Neuronal stem cell (in vitro differentiated cells): ENCODE measurements around the gene FMN1.

ENCODE experiments used
- DNase-seq: peaks from one replicate; pipeline ENCODE4 v3.0.0-alpha.2; 2013; ENCODE audit warnings: low spot score
- H2AFZ ChIP-seq: one replicate; pipeline ENCODE4 v1.6.1; 2013; ENCODE audit warnings: mild to moderate bottlenecking, low read length, inconsistent platforms
- H2AK5ac ChIP-seq: 2 replicates; pipeline ENCODE4 v1.6.1; 2013; ENCODE audit warnings: low read depth, mild to moderate bottlenecking, inconsistent platforms, low read length, moderate library complexity, mixed read lengths
- H2BK120ac ChIP-seq: 2 replicates; pipeline ENCODE4 v1.6.1; 2013; ENCODE audit warnings: low read depth, mild to moderate bottlenecking, inconsistent platforms, low read length, moderate library complexity, mixed read lengths
- H2BK12ac ChIP-seq: one replicate; pipeline ENCODE4 v1.6.1; 2013; ENCODE audit warnings: low read length, inconsistent platforms
- H2BK15ac ChIP-seq: 2 replicates; pipeline ENCODE4 v1.6.1; 2013; ENCODE audit warnings: mild to moderate bottlenecking, low read length, inconsistent platforms, mixed read lengths
- H2BK5ac ChIP-seq: one replicate; pipeline ENCODE4 v1.6.1; 2013; ENCODE audit warnings: inconsistent platforms, mild to moderate bottlenecking, low read length, moderate library complexity
- H3K14ac ChIP-seq: one replicate; pipeline ENCODE4 v1.6.1; 2013; ENCODE audit warnings: low read length, inconsistent platforms
- H3K18ac ChIP-seq: 2 replicates; pipeline ENCODE4 v1.6.1; 2013; ENCODE audit warnings: low read length, inconsistent platforms
- H3K23ac ChIP-seq: 2 replicates; pipeline ENCODE4 v1.6.1; 2013; ENCODE audit warnings: low read depth, mild to moderate bottlenecking, mixed read lengths, low read length, inconsistent platforms; ENCODE audit not compliant: poor library complexity
- H3K27ac ChIP-seq: replicated peaks from 3 replicates; pipeline ENCODE4 v1.5.1; 2013; ENCODE audit warnings: low read length, inconsistent platforms
- H3K27me3 ChIP-seq, 3 experiments: 2 replicates each; pipeline ENCODE4 v1.6.1; 2013; ENCODE audit warnings: low read length in 3 of 3, mild to moderate bottlenecking in 2 of 3, inconsistent platforms in 1 of 3, low read depth in 1 of 3, mixed read lengths in 1 of 3, moderate library complexity in 1 of 3; ENCODE audit not compliant: control insufficient read depth in 3 of 3, insufficient read depth in 3 of 3
- H3K36me3 ChIP-seq, 2 donors: replicated peaks in 1 of 2; 2 replicates each; pipeline ENCODE4 v1.6.1; 2013; ENCODE audit warnings: low read length in 2 of 2; ENCODE audit not compliant: control insufficient read depth in 2 of 2, insufficient read depth in 2 of 2
- H3K4ac ChIP-seq: 2 replicates; pipeline ENCODE4 v1.6.1; 2013; ENCODE audit warnings: inconsistent platforms, mild to moderate bottlenecking, low read length, moderate library complexity
- H3K4me1 ChIP-seq, 2 donors: 1 replicate in 1 of 2; 2 replicates in 1 of 2; pipeline ENCODE4 v1.6.1; 2013; ENCODE audit warnings: low read length in 2 of 2, low read depth in 1 of 2; ENCODE audit not compliant: control insufficient read depth in 2 of 2, insufficient read depth in 1 of 2
- H3K4me2 ChIP-seq: one replicate; pipeline ENCODE4 v1.6.1; 2013; ENCODE audit warnings: mild to moderate bottlenecking, low read length, inconsistent platforms; ENCODE audit not compliant: insufficient read depth, poor library complexity, severe bottlenecking
- H3K4me3 ChIP-seq, 2 donors: 2 replicates each; pipeline ENCODE4 v1.5.1; 2013; ENCODE audit warnings: low read length in 2 of 2, mild to moderate bottlenecking in 2 of 2, inconsistent platforms in 1 of 2, moderate library complexity in 1 of 2
- H3K79me1 ChIP-seq: one replicate; pipeline ENCODE4 v1.6.1; 2013; ENCODE audit warnings: low read depth, mild to moderate bottlenecking, inconsistent platforms, low read length, moderate library complexity
- H3K9ac ChIP-seq: one replicate; pipeline ENCODE4 v1.6.1; 2013; ENCODE audit warnings: mild to moderate bottlenecking, low read depth, low read length, inconsistent platforms; ENCODE audit not compliant: poor library complexity
- H3K9me3 ChIP-seq, 2 donors: replicated peaks in 1 of 2; 2 replicates each; pipeline versions ENCODE3 to v1.6.1; 2013; ENCODE audit warnings: low read length in 2 of 2, mild to moderate bottlenecking in 2 of 2, inconsistent platforms in 1 of 2, low read depth in 1 of 2, mixed read lengths in 1 of 2, moderate library complexity in 1 of 2; ENCODE audit not compliant: control insufficient read depth in 2 of 2, insufficient read depth in 1 of 2
- H4K8ac ChIP-seq: one replicate; pipeline ENCODE4 v1.6.1; 2013; ENCODE audit warnings: low read depth, mild to moderate bottlenecking, inconsistent platforms, low read length, moderate library complexity
- H4K91ac ChIP-seq: one replicate; pipeline ENCODE4 v1.6.1; 2013; ENCODE audit warnings: low read length, low read depth, mild to moderate bottlenecking, inconsistent platforms; ENCODE audit not compliant: poor library complexity
- WGBS, 2 donors: extraction: QIAGEN DNeasy Blood & Tissue Kit; methylation state at CpG; one replicate each; pipeline ENCODE4 v1.1.7; 2013; ENCODE audit warnings: missing lambda C conversion rate in 2 of 2, mixed read lengths in 1 of 2; ENCODE audit not compliant: insufficient read length in 2 of 2, insufficient replicate concordance in 1 of 2; ENCODE audit errors: extremely low coverage in 2 of 2; 5-methylcytosine and 5-hydroxymethylcytosine counted together

Gene FMN1

GRCh38 chr15:33226559-33227181, 32.2 kb upstream of the FMN1 start:
- Histone ChIP-seq H3K4ac (no peak overlapping the region), H2BK120ac (no peak overlapping the region), H3K9ac (no peak overlapping the region), H3K4me3 (no peak overlapping the region), H3K4me2 (no peak overlapping the region), H3K18ac (no peak overlapping the region), H3K36me3 (no peaks in the 10 kb centered on the region), H3K23ac (no peak overlapping the region), H3K27me3 (no peaks in the 10 kb centered on the region), H4K8ac (no peak overlapping the region), H3K79me1 (no peaks in the 10 kb centered on the region), H4K91ac (no peak overlapping the region), H3K14ac (no peak overlapping the region), H2AK5ac (no peak overlapping the region), H3K4me1 (peaks cover 0 to 1% of the 10 kb centered on the region in 2 donors), H2BK15ac (no peak overlapping the region), H2BK5ac (no peak overlapping the region), H3K27ac (no peak overlapping the region), H2BK12ac (no peak overlapping the region), H2AFZ (no peak overlapping the region), H3K9me3 (no peaks in the 10 kb centered on the region)
- no peak for DNase-seq
- no CpG with 5 or more reads among the region's 3 CpGs for WGBS, 2 donors

- H3K4me3 ChIP-seq, result no peak overlapping the region
- H4K8ac ChIP-seq, result no peak overlapping the region
- WGBS, 2 donors, result no CpG with 5 or more reads among the region's 2 CpGs
- no peak overlapping the region for H2BK5ac ChIP-seq
- no peak overlapping the region for H3K18ac ChIP-seq
- no peaks in the 10 kb centered on the region for H3K27me3 ChIP-seq
- no peak overlapping the region for H3K4ac ChIP-seq
- H2BK120ac ChIP-seq, result no peak overlapping the region
- H2BK15ac ChIP-seq, result no peak overlapping the region
- no peak overlapping the region for H4K91ac ChIP-seq
- H2BK12ac ChIP-seq, result no peak overlapping the region
- H3K27ac ChIP-seq, result no peak overlapping the region
- no peak for DNase-seq
- no peak overlapping the region for H2AFZ ChIP-seq
- H2AK5ac ChIP-seq, result no peak overlapping the region
- H3K79me1 ChIP-seq, result no peaks in the 10 kb centered on the region
- H3K9me3 ChIP-seq, result no peaks in the 10 kb centered on the region
- no peaks in the 10 kb centered on the region for H3K4me1 ChIP-seq
- H3K4me2 ChIP-seq, result no peak overlapping the region
- H3K9ac ChIP-seq, result no peak overlapping the region
- H3K23ac ChIP-seq, result no peak overlapping the region
- no peak overlapping the region for H3K14ac ChIP-seq
- H3K36me3 ChIP-seq, result no peaks in the 10 kb centered on the region
Observed at GRCh38 chr15:33218071-33218491, 23.6 kb upstream of the FMN1 start.

GRCh38 chr15:33215941-33216872, 21.7 kb upstream of the FMN1 start:
- no peak overlapping the region for H2BK5ac ChIP-seq
- no peak overlapping the region for H2AK5ac ChIP-seq
- H3K4me2 ChIP-seq, result no peak overlapping the region
- no peak overlapping the region for H4K8ac ChIP-seq
- DNase-seq, result no peak
- H3K23ac ChIP-seq, result no peak overlapping the region
- H3K27me3 ChIP-seq, result no peaks in the 10 kb centered on the region
- H4K91ac ChIP-seq, result no peak overlapping the region
- H3K14ac ChIP-seq, result no peak overlapping the region
- H3K4ac ChIP-seq, result no peak overlapping the region
- H2AFZ ChIP-seq, result no peak overlapping the region
- peaks cover 0 to 2% of the 10 kb centered on the region in 2 donors for H3K4me1 ChIP-seq
- H3K79me1 ChIP-seq, result no peaks in the 10 kb centered on the region
- no CpG with 5 or more reads among the region's 3 CpGs for WGBS, 2 donors
- H3K9me3 ChIP-seq, result no peaks in the 10 kb centered on the region
- no peak overlapping the region for H3K9ac ChIP-seq
- H2BK120ac ChIP-seq, result no peak overlapping the region
- H3K4me3 ChIP-seq, result no peak overlapping the region
- H3K36me3 ChIP-seq, result no peaks in the 10 kb centered on the region
- H3K18ac ChIP-seq, result no peak overlapping the region
- H2BK15ac ChIP-seq, result no peak overlapping the region
- no peak overlapping the region for H2BK12ac ChIP-seq
- H3K27ac ChIP-seq, result no peak overlapping the region

GRCh38 chr15:33211176-33211808, 16.8 kb upstream of the FMN1 start:
- no CpG with 5 or more reads among the region's 3 CpGs for WGBS, 2 donors
- no peaks in the 10 kb centered on the region for H3K36me3 ChIP-seq
- H3K9ac ChIP-seq, result no peak overlapping the region
- H3K23ac ChIP-seq, result no peak overlapping the region
- H3K4ac ChIP-seq, result no peak overlapping the region
- no peak overlapping the region for H2AFZ ChIP-seq
- H3K27me3 ChIP-seq, result no peaks in the 10 kb centered on the region
- no peak overlapping the region for H3K4me3 ChIP-seq
- no peaks in the 10 kb centered on the region for H3K9me3 ChIP-seq
- no peak for DNase-seq
- H2BK120ac ChIP-seq, result no peak overlapping the region
- H3K14ac ChIP-seq, result no peak overlapping the region
- no peak overlapping the region for H3K4me2 ChIP-seq
- no peak overlapping the region for H4K91ac ChIP-seq
- no peaks in the 10 kb centered on the region for H3K79me1 ChIP-seq
- no peak overlapping the region for H4K8ac ChIP-seq
- H2BK5ac ChIP-seq, result no peak overlapping the region
- H3K18ac ChIP-seq, result no peak overlapping the region
- no peak overlapping the region for H3K27ac ChIP-seq
- H2BK12ac ChIP-seq, result no peak overlapping the region
- H2AK5ac ChIP-seq, result no peak overlapping the region
- H3K4me1 ChIP-seq, result peaks cover 1 to 2% of the 10 kb centered on the region in 2 donors
- no peak overlapping the region for H2BK15ac ChIP-seq
